HepG2 (cell line): ENCODE measurements around the gene SF3B2. TPM values are rescaled to one million over a fixed set of nuclear protein-coding genes. Genes with fewer than 3 reads are reported as not detected.

Source experiments
- GATAD1 ChIP-seq: IDR thresholded peaks from 2 replicates; pipeline ENCODE4 v1.6.1; 2016; ENCODE audit warnings: missing genetic modification reagents, missing compliant biosample characterization
- ISL2 ChIP-seq: sonication (generic); formaldehyde crosslinking; IDR thresholded peaks from 2 replicates; pipeline ENCODE4 v1.5.0; 2020; ENCODE audit warnings: missing genetic modification reagents
- NR3C1 ChIP-seq: sonication (generic); formaldehyde crosslinking; IDR thresholded peaks from 2 replicates; pipeline ENCODE4 v1.4.0; 2020; ENCODE audit warnings: missing genetic modification reagents
- TMF1 ChIP-seq: sonication (generic); formaldehyde crosslinking; IDR thresholded peaks from 2 replicates; pipeline ENCODE4 v1.8.1; 2022; ENCODE audit warnings: low read depth, missing genetic modification reagents
- ZFAT ChIP-seq: sonication (generic); formaldehyde crosslinking; conservative IDR thresholded peaks from 2 replicates; pipeline ENCODE4 v1.8.1; 2023; ENCODE audit warnings: missing genetic modification reagents, inconsistent platforms
- ZFP1 ChIP-seq: IDR thresholded peaks from 2 replicates; pipeline ENCODE4 v1.6.1; 2016
- ZFP36L2 ChIP-seq: sonication (generic); formaldehyde crosslinking; IDR thresholded peaks from 2 replicates; pipeline ENCODE4 v1.4.0; 2020; ENCODE audit warnings: missing genetic modification reagents
- ZNF160 ChIP-seq: sonication (generic); formaldehyde crosslinking; IDR thresholded peaks from 2 replicates; pipeline ENCODE4 v1.8.0; 2022; ENCODE audit warnings: mild to moderate bottlenecking, inconsistent platforms, missing genetic modification reagents
- ZNF205 ChIP-seq: IDR thresholded peaks from 2 replicates; pipeline ENCODE4 v1.6.1; 2018; ENCODE audit warnings: missing biosample characterization, missing genetic modification reagents
- ZNF431 ChIP-seq: sonication (generic); formaldehyde crosslinking; IDR thresholded peaks from 2 replicates; pipeline ENCODE4 v1.9.0; 2022; ENCODE audit warnings: missing genetic modification reagents, low read depth, mild to moderate bottlenecking, borderline replicate concordance
- ZNF644 ChIP-seq: IDR thresholded peaks from 2 replicates; pipeline ENCODE4 v1.6.1; 2016; ENCODE audit warnings: low read depth
- ZNF747 ChIP-seq: sonication (generic); formaldehyde crosslinking; IDR thresholded peaks from 2 replicates; pipeline ENCODE4 v1.8.1; 2023; ENCODE audit warnings: missing genetic modification reagents, mild to moderate bottlenecking, borderline replicate concordance
- ZNF782 ChIP-seq: sonication (generic); formaldehyde crosslinking; IDR thresholded peaks from 2 replicates; pipeline ENCODE4 v1.4.0; 2020; ENCODE audit warnings: missing genetic modification reagents, mild to moderate bottlenecking, borderline replicate concordance
- ZNF878 ChIP-seq: sonication (generic); formaldehyde crosslinking; IDR thresholded peaks from 2 replicates; pipeline ENCODE4 v1.8.1; 2023; ENCODE audit warnings: mild to moderate bottlenecking, missing genetic modification reagents, moderate library complexity
- polyA plus RNA-seq, 8 experiments: library from polyadenylated mRNA; depleted of rRNA in 3 of 8; stranded (reverse) in 7 of 8; unstranded in 1 of 8; fragments of >200 nt; fragmentation: Illumina TruSeq in 4 of 8; extraction: Trizol in 4 of 8; gene quantifications; 2 replicates each; pipeline versions ENCODE4 v1.2.1 to v1.2.3, GENCODE V29; 2011 to 2016; ENCODE audit warnings: low read depth in 4 of 8, missing spikeins in 1 of 8, mixed read lengths in 1 of 8; ENCODE audit not compliant: insufficient read depth in 1 of 8
- total RNA-seq, 5 experiments: library from RNA; depleted of rRNA; stranded (reverse); fragments of >200 nt; fragmentation: Illumina TruSeq; extraction: Trizol; gene quantifications; 2 replicates each; pipeline ENCODE4 v1.2.3, GENCODE V29; 2016; ENCODE audit warnings: low read depth in 1 of 5
- TF ChIP-seq, protein P1 (sequence below): sonication (generic); formaldehyde crosslinking; IDR thresholded peaks from 2 replicates; pipeline ENCODE4 v1.9.0; 2021; ENCODE audit warnings: missing genetic modification reagents, mild to moderate bottlenecking, borderline replicate concordance
- TF ChIP-seq, protein P2 (sequence below), 2 experiments: fragments of 450-650 bp in 1 of 2; sonication (generic) in 1 of 2; formaldehyde crosslinking; IDR thresholded peaks; 2 replicates each; pipeline versions ENCODE4 v1.5.0 to v1.8.0; 2020 to 2022; ENCODE audit warnings: mild to moderate bottlenecking in 1 of 2, missing genetic modification reagents in 1 of 2
- TF ChIP-seq, protein P3 (sequence below): sonication (generic); formaldehyde crosslinking; IDR thresholded peaks from 2 replicates; pipeline ENCODE4 v1.4.0; 2020; ENCODE audit warnings: mild to moderate bottlenecking, missing genetic modification reagents, borderline replicate concordance
- TF ChIP-seq, protein P4 (sequence below): sonication (generic); formaldehyde crosslinking; IDR thresholded peaks from 2 replicates; pipeline ENCODE4 v1.5.1; 2020; ENCODE audit warnings: missing genetic modification reagents, mild to moderate bottlenecking, borderline replicate concordance
- TF ChIP-seq, protein P5 (sequence below): sonication (generic); formaldehyde crosslinking; IDR thresholded peaks from 2 replicates; pipeline ENCODE4 v1.4.0; 2020; ENCODE audit warnings: mild to moderate bottlenecking, missing genetic modification reagents
- TF ChIP-seq, protein P6 (sequence below): sonication (generic); formaldehyde crosslinking; IDR thresholded peaks from 2 replicates; pipeline ENCODE4 v1.5.1; 2020; ENCODE audit warnings: missing genetic modification reagents, mild to moderate bottlenecking, borderline replicate concordance

The SF3B2 gene
- total and polyA plus RNA-seq, 2 of the 13 experiments (the other 11 are each of a cell fraction or from before 2014, with no cell fraction given): 70.4 to 153 TPM

DNA sequence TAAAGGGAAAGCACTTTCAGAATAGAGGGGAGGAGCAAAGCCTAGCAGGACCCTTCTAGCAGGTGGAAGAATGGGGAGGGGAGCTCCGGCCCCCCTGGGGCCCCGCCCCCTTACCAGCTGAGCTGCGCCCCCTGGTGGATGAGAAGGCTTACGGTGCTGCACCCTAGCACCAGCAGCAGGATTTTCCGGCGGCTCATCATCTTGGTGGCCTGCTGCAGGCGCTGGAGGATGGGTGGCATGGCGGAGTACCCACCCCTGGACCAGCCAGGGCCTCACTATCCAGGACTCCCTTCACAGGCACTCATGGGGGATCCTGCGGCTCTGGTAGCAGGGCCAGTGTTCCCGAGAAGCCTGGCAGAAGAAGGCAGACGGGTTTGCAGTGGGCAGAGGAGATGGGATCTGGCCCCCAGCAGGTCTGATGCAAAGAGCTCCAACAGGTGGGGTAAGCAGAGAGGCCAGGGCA is 7.0 kb upstream of the SF3B2 start (continued):
- TF ChIP-seq, protein P1, sequence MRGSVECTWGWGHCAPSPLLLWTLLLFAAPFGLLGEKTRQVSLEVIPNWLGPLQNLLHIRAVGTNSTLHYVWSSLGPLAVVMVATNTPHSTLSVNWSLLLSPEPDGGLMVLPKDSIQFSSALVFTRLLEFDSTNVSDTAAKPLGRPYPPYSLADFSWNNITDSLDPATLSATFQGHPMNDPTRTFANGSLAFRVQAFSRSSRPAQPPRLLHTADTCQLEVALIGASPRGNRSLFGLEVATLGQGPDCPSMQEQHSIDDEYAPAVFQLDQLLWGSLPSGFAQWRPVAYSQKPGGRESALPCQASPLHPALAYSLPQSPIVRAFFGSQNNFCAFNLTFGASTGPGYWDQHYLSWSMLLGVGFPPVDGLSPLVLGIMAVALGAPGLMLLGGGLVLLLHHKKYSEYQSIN: no peak
- TF ChIP-seq ZNF205 (no peak), ZNF431 (0 out of 2 replicates have a peak, but pooled peaks have one; percentile 17), ISL2 (CRISPR knock-in tag) (no peak), ZNF782 (CRISPR knock-in tag) (no peak; the same call in 1 of the 2 replicates), TMF1 (CRISPR knock-in tag) (no peak), NR3C1 (CRISPR knock-in tag) (no peak), ZNF878 (CRISPR knock-in tag) (no peak), ZFP1 (CRISPR knock-in tag) (no peak), GATAD1 (CRISPR knock-in tag) (no peak), ZFP36L2 (CRISPR knock-in tag) (no peak), ZNF644 (CRISPR knock-in tag) (no peak), ZNF160 (no peak), ZFAT (CRISPR knock-in tag) (no peak), ZNF747 (CRISPR knock-in tag) (no peak)
- TF ChIP-seq, protein P2, sequence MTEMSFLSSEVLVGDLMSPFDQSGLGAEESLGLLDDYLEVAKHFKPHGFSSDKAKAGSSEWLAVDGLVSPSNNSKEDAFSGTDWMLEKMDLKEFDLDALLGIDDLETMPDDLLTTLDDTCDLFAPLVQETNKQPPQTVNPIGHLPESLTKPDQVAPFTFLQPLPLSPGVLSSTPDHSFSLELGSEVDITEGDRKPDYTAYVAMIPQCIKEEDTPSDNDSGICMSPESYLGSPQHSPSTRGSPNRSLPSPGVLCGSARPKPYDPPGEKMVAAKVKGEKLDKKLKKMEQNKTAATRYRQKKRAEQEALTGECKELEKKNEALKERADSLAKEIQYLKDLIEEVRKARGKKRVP (CRISPR knock-in tag; IDR thresholded peaks at IDR 0.05): no peak
- TF ChIP-seq, protein P3, sequence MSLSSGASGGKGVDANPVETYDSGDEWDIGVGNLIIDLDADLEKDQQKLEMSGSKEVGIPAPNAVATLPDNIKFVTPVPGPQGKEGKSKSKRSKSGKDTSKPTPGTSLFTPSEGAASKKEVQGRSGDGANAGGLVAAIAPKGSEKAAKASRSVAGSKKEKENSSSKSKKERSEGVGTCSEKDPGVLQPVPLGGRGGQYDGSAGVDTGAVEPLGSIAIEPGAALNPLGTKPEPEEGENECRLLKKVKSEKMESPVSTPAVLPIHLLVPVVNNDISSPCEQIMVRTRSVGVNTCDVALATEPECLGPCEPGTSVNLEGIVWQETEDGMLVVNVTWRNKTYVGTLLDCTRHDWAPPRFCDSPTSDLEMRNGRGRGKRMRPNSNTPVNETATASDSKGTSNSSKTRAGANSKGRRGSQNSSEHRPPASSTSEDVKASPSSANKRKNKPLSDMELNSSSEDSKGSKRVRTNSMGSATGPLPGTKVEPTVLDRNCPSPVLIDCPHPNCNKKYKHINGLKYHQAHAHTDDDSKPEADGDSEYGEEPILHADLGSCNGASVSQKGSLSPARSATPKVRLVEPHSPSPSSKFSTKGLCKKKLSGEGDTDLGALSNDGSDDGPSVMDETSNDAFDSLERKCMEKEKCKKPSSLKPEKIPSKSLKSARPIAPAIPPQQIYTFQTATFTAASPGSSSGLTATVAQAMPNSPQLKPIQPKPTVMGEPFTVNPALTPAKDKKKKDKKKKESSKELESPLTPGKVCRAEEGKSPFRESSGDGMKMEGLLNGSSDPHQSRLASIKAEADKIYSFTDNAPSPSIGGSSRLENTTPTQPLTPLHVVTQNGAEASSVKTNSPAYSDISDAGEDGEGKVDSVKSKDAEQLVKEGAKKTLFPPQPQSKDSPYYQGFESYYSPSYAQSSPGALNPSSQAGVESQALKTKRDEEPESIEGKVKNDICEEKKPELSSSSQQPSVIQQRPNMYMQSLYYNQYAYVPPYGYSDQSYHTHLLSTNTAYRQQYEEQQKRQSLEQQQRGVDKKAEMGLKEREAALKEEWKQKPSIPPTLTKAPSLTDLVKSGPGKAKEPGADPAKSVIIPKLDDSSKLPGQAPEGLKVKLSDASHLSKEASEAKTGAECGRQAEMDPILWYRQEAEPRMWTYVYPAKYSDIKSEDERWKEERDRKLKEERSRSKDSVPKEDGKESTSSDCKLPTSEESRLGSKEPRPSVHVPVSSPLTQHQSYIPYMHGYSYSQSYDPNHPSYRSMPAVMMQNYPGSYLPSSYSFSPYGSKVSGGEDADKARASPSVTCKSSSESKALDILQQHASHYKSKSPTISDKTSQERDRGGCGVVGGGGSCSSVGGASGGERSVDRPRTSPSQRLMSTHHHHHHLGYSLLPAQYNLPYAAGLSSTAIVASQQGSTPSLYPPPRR (CRISPR knock-in tag): no peak
- TF ChIP-seq, protein P4, sequence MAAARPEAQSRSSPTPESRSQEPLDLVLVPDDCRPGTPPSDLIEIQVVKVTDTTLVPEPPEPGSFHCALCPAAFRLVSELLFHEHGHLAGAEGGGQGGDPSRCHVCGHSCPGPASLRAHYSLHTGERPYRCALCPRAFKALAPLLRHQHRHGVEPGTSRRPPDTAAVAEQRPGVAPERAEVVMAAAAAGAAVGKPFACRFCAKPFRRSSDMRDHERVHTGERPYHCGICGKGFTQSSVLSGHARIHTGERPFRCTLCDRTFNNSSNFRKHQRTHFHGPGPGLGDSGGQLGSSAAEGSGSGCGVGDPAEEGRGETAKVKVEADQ (CRISPR knock-in tag): no peak
- TF ChIP-seq, protein P5, sequence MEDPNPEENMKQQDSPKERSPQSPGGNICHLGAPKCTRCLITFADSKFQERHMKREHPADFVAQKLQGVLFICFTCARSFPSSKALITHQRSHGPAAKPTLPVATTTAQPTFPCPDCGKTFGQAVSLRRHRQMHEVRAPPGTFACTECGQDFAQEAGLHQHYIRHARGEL: no peak
- TF ChIP-seq, protein P6, sequence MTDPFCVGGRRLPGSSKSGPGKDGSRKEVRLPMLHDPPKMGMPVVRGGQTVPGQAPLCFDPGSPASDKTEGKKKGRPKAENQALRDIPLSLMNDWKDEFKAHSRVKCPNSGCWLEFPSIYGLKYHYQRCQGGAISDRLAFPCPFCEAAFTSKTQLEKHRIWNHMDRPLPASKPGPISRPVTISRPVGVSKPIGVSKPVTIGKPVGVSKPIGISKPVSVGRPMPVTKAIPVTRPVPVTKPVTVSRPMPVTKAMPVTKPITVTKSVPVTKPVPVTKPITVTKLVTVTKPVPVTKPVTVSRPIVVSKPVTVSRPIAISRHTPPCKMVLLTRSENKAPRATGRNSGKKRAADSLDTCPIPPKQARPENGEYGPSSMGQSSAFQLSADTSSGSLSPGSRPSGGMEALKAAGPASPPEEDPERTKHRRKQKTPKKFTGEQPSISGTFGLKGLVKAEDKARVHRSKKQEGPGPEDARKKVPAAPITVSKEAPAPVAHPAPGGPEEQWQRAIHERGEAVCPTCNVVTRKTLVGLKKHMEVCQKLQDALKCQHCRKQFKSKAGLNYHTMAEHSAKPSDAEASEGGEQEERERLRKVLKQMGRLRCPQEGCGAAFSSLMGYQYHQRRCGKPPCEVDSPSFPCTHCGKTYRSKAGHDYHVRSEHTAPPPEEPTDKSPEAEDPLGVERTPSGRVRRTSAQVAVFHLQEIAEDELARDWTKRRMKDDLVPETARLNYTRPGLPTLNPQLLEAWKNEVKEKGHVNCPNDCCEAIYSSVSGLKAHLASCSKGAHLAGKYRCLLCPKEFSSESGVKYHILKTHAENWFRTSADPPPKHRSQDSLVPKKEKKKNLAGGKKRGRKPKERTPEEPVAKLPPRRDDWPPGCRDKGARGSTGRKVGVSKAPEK (CRISPR knock-in tag): no peak
